GM21576 (cell line): Measurements from ENCODE around the gene FNBP1.
"Not testable (repeated sequence)": the region's sequence is repeated elsewhere in the genome, so short reads cannot be mapped to it uniquely, and the experiment has no call there.

Experiments
- ATAC-seq: cut with Tn5 transposase; IDR thresholded peaks from one replicate; pipeline ENCODE4 v1.9.1; 2021; ENCODE audit warnings: mild to moderate bottlenecking, moderate library complexity; ENCODE audit not compliant: unreplicated experiment

FNBP1 gene

GRCh38 chr9:129996161-129996830, 46.7 kb downstream of the FNBP1 start:
- ATAC-seq = no peak

GRCh38 chr9:129995409-129996160, 47.4 kb downstream of the FNBP1 start:
- ATAC-seq = no peak

DNA sequence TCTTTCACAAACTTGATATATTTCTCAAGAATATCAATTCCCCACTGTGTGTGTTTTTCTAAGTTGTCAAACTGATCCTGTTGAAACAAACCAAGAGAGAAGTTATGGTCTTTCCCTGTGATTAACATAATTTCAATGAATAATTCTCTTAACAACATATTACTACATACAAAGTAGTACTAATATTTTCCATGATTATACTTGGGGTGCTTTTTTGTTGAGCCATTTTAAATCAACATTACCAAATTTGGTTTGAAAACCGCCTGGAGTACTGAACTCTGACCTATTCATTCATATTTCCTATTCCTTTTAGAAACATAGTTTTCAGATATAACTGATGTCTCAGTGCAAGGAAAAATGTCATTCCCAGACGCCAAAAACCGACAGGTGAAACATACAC, 48.1 kb downstream of the FNBP1 start:
- no peak for ATAC-seq

DNA sequence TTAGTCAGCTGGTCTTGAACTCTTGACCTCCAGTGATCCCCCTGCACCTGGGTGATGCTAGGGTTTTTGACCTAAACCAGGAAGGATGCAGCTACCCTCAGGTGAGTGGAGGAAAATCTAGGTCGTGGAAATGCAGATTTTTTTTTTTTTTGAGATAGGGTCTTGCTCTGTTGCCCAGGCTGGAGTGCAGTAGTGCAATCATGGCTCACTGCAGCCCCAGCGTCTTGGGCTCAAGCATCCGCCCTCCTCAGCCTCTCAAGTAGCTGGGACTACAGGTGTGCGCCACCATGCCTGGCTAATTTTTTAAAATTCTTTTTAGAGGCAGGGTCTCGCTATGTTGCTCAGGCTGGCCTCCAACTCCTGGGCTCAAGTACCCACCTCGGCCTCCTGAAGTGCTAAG, 51.9 kb downstream of the FNBP1 start:
- not testable (repeated sequence) for ATAC-seq

DNA sequence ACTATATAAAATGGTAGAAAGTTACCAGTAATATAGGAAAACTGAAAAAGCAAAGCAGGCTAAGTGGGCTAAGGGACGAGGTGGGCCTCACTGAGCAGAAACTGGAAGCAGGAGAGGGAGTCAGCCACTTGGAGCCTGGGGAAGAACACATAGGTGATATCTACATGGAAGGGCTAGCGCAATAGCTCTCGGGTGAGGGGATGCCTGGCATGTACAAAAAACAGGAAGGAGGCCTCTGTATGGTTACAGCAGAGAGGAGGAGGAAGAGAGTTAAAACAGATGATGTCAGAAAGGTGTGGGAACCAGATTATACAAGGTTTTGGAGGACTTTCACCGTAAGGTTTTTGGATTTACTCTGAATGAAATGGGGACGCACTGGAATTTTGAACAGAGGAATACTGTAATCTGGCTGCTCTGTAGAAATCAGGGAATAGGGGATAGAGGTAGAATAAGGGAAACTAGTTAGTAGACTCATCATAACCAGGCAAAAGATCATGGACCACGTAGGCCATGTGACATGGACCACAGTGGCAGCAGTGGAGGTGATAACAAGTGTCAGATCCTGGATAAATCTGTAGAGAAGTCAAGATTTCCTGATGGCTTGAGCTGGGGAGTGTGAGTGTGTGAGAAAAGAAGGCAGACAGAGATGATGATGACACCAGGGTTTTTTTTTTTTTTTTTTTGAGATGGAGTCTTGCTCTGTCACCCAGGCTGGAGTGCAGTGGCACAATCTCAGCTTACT, 52.5 kb downstream of the FNBP1 start:
- ATAC-seq = no peak

DNA sequence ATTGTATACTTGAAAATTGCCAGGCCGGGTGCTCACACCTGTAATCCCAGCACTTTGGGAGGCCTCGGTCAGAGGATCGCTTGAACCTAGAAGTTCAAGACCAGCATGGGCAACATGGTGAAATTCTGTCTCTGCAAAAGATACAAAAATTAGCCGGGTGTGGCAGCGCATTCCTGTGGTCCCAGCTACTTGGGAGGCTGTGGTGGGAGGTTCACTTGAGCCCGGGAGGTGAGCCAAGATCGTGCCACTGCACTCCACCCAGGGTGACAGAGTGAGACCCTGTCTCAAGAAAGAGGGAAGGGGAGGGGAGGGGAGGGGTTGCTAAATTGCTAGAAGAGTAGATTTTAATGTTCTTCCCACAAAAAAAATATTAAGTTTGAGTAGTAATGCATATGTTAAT, 53.2 kb downstream of the FNBP1 start:
- no peak for ATAC-seq

DNA sequence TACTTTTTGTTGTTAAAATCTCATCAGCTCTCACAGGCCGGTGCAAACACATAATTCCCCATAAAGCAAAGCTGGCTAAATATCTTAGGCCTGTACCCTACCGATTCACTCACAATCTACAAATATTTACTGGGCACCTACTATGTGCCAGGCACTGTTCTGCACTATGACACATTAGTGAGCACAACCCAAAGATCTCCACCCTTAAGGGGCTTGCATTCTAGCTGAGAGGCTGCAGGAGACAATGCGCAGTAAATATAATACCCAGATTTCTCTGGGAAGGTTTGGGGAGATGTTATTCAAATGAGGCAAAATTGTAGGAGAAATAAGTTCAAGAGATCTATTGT, 53.7 kb downstream of the FNBP1 start:
- no peak for ATAC-seq

GRCh38 chr9:129988607-129989361, 54.2 kb downstream of the FNBP1 start:
- peak; percentile 58 for ATAC-seq

GRCh38 chr9:129987941-129988340, 55.0 kb downstream of the FNBP1 start:
- no peak for ATAC-seq

DNA sequence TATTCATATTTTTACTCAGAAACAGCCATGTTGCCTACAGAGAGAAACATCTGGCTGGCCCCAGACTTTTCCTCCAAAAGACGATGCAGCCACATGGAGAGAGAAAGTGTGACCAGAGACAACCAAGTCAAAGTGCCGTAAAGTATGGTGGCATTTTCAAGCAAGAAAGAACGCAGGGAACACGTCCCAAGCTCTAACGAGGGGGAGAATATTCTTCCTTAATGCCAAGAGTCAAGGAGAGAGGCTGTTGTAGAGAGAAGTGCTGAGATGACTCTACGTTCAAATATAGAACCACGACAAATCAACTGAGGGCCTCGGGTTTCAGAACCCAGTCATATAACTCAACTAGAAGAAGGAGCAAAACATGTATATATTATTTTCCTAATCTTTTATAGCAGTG, 55.9 kb downstream of the FNBP1 start:
- ATAC-seq = no peak

GRCh38 chr9:129984589-129984988, 58.4 kb downstream of the FNBP1 start:
- ATAC-seq = not testable (repeated sequence)

DNA sequence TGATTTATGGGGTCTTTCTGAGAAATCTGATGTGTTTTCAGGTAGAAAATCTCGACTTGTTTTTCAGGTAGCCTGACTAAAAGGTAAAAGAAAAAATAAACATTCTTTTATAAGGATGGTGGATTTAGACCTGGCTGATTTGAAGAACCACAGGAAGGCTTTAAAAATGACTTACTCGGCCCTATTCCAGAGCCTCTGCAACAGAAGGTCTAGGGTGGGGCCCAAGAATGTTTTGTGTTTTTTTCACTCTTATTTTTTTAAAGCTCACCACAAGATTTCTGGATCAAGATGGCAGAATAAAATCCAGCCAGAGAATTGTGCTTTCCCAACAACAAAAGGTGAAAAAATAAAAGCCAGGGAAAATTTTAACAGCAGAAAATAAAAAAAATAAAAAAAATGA, 59.1 kb downstream of the FNBP1 start:
- no peak for ATAC-seq

- ATAC-seq = no peak
Measured at GRCh38 chr9:129981180-129981907, 61.6 kb downstream of the FNBP1 start.

- not testable (repeated sequence) for ATAC-seq
Measured at GRCh38 chr9:129980224-129980623, 62.8 kb downstream of the FNBP1 start.

DNA sequence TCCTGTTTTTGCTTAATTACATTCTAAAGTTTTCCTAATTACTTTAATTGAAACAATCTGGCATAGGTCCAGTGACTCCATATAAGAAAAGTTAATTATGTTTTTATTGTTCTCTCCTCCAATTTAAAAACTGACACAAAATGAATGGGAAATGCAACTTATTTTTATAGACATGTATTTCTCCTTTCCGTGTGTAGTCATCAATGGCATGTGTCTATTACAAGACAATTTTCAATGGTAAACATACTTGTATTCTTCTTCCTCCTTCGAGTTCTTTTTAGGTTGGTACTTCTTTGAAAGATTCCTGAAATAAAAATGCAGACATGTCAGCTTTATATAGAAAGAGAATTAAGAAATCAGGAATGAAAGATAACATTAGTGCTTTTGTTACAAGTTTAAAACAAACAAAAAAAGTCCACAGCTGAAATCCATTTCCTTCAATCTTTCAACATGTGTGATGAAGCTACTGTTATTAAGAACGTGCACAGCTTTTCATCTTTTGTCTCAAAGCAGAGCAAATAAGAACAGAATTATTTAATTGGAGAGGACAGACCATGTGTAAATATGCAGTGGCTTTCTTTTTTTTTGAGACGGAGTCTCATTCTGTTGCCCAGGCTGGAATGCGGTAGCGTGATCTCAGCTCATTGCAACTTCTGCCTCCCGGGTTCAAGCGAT, 63.8 kb downstream of the FNBP1 start:
- ATAC-seq = no peak

DNA sequence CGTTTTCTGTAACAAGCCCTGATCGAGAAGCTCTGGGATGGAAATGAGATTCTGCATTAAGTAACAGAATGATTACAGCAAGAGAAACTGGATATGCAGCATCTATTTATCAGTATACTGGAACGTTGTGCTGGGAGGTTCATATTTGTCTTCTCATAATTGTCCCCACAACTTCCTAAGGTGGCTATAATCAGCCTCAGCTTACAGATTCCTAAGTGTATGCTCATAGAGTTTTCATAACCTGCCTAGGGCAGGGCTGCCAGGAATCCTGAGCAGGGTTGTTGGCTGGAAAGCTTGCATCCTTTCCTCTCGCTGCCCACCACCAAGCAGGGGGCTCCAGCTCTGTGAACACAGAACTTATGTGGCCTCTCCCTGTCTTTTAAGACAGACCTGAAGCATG, 70.2 kb downstream of the FNBP1 start:
- ATAC-seq = no peak

GRCh38 chr9:129968690-129969485, 74.1 kb downstream of the FNBP1 start:
- ATAC-seq = no peak

DNA sequence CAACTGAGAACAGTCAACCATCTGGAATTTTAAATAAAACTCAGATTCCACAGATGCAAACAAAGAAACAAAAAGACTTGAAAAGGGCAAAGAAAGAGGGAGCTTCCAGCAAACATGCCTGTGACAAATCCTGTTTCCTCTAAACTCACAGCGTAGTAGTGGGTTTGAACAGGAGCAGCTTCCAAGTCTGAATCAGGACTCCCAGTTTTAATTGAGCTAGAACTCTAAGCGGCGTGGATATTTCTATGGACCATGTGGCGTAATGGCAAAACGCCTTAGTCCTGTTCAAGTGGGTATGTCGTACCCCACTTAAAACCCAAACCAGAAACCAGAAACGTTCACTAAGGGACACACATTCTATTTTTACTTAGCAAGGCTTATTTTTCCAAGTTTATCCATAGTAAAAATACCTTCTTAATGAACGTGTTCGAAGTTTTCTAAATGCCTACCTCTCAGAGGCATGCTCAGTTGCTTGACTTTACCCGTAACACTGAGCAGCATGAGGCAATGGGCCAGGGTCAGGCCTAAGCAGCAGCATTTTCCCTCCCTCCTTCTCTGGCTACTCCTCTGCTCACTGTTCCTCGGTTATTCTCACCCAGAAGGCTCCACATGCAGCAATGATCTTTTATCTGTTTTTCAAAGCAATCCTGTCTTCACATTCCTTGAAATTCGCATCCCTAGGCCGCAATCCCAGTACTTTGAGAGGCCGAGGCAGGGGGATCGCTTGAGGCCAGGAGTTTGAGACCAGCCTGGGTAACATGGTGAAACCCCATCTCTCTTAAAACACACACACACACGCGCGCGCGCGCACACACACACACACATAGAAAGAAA, 77.9 kb downstream of the FNBP1 start:
- no peak for ATAC-seq
